DND-41 (cell line): Measurements from ENCODE around the gene ZNF746.
A peak's percentile ranks its signal among the peaks of the same experiment; 100 is the strongest.

Source experiments
- ATAC-seq: fragments of 200-7000 bp; cut with Tn5 transposase; 3 replicates; pipeline ENCODE4 v1.9.1; 2021; ENCODE audit warnings: low read depth; ENCODE audit not compliant: insufficient read depth
- DNase-seq: peaks from one replicate; pipeline ENCODE4 v3.0.0-alpha.2; 2020
- H2AFZ ChIP-seq: 2 replicates; pipeline ENCODE4 v1.6.0; 2012; ENCODE audit warnings: low read depth, low read length
- H3K27ac ChIP-seq: 2 replicates; pipeline ENCODE4 v1.5.1; 2012; ENCODE audit warnings: low read length, inconsistent platforms
- H3K27me3 ChIP-seq: fragments of 200-600 bp; sonication (generic); 2 replicates; pipeline ENCODE4 v1.6.0; 2012; ENCODE audit warnings: low read length, mild to moderate bottlenecking, inconsistent platforms; ENCODE audit not compliant: insufficient read depth, poor library complexity
- H3K36me3 ChIP-seq: 2 replicates; pipeline ENCODE4 v1.5.1; 2012; ENCODE audit warnings: low read length, inconsistent platforms; ENCODE audit not compliant: insufficient read depth
- H3K4me1 ChIP-seq: 2 replicates; pipeline ENCODE4 v1.5.1; 2012; ENCODE audit warnings: mild to moderate bottlenecking, low read length; ENCODE audit not compliant: insufficient read depth
- H3K4me2 ChIP-seq: 2 replicates; pipeline ENCODE4 v1.6.0; 2012; ENCODE audit warnings: mild to moderate bottlenecking, moderate library complexity, low read length, inconsistent platforms; ENCODE audit not compliant: insufficient read depth
- H3K4me3 ChIP-seq, 2 experiments: fragments of 200-600 bp in 1 of 2; shearing (Covaris generic) in 1 of 2; 2 replicates each; pipeline ENCODE4 v1.5.1; 2012 to 2016; ENCODE audit warnings: inconsistent platforms in 2 of 2, low read length in 2 of 2, mild to moderate bottlenecking in 2 of 2, low read depth in 1 of 2, moderate library complexity in 1 of 2
- H3K79me2 ChIP-seq: 2 replicates; pipeline ENCODE4 v1.6.0; 2012; ENCODE audit warnings: low read length, inconsistent platforms; ENCODE audit not compliant: insufficient read depth
- H3K9ac ChIP-seq: 2 replicates; pipeline ENCODE4 v1.6.0; 2012; ENCODE audit warnings: low read depth, mild to moderate bottlenecking, inconsistent platforms, low read length, moderate library complexity
- H3K9me3 ChIP-seq: 2 replicates; pipeline ENCODE4 v1.5.1; 2012; ENCODE audit warnings: low read length, moderate library complexity, mild to moderate bottlenecking, inconsistent platforms; ENCODE audit not compliant: insufficient read depth, severe bottlenecking
- H4K20me1 ChIP-seq: 2 replicates; pipeline ENCODE4 v1.6.0; 2012; ENCODE audit warnings: low read length; ENCODE audit not compliant: insufficient read depth
- EZH2 ChIP-seq: IDR thresholded peaks from 3 replicates; pipeline ENCODE4 v1.6.1; 2012; ENCODE audit warnings: borderline replicate concordance, low read depth, mild to moderate bottlenecking, moderate library complexity, low read length, inconsistent platforms; ENCODE audit not compliant: severe bottlenecking
- TF ChIP-seq, protein P1 (sequence below): IDR thresholded peaks from 2 replicates; pipeline ENCODE4 v1.5.1; 2012; ENCODE audit warnings: borderline replicate concordance, low read length, moderate library complexity, mild to moderate bottlenecking; ENCODE audit not compliant: poor library complexity, severe bottlenecking; ENCODE audit errors: extremely low read depth

The ZNF746 gene

GRCh38 chr7:149459201-149459539 is 38.4 kb downstream of the ZNF746 start:
- no peak overlapping the region for H2AFZ ChIP-seq
- H3K4me3 ChIP-seq, result peak overlapping the region in 1 of 2 experiments; percentile 89; a peak in 2 of 4 replicates
- ATAC-seq, result no peak
- peaks cover 42% of the 10 kb centered on the region for H3K79me2 ChIP-seq
- TF ChIP-seq, protein P1, sequence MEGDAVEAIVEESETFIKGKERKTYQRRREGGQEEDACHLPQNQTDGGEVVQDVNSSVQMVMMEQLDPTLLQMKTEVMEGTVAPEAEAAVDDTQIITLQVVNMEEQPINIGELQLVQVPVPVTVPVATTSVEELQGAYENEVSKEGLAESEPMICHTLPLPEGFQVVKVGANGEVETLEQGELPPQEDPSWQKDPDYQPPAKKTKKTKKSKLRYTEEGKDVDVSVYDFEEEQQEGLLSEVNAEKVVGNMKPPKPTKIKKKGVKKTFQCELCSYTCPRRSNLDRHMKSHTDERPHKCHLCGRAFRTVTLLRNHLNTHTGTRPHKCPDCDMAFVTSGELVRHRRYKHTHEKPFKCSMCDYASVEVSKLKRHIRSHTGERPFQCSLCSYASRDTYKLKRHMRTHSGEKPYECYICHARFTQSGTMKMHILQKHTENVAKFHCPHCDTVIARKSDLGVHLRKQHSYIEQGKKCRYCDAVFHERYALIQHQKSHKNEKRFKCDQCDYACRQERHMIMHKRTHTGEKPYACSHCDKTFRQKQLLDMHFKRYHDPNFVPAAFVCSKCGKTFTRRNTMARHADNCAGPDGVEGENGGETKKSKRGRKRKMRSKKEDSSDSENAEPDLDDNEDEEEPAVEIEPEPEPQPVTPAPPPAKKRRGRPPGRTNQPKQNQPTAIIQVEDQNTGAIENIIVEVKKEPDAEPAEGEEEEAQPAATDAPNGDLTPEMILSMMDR, result no peak
- no peak for TF ChIP-seq EZH2
- H3K9me3 ChIP-seq, result no peaks in the 10 kb centered on the region
- H3K36me3 ChIP-seq, result peaks cover 22% of the 10 kb centered on the region
- peak overlapping the region; percentile 79 for H3K4me2 ChIP-seq
- H3K27ac ChIP-seq, result no peak overlapping the region
- H3K27me3 ChIP-seq, result peaks cover 4% of the 10 kb centered on the region
- H4K20me1 ChIP-seq, result peaks cover 4% of the 10 kb centered on the region; the same call in 1 of the 2 replicates
- peak overlapping the region; percentile 54 for H3K9ac ChIP-seq
- no peak for DNase-seq
- H3K4me1 ChIP-seq, result peaks cover 28% of the 10 kb centered on the region

- peaks cover 4% of the 10 kb centered on the region; the same call in 1 of the 2 replicates for H4K20me1 ChIP-seq
- DNase-seq (no peak), ATAC-seq (no peak)
- H3K4me3 ChIP-seq, result no peak overlapping the region
- H3K27ac ChIP-seq, result no peak overlapping the region
- H3K36me3 ChIP-seq, result peaks cover 32% of the 10 kb centered on the region
- peaks cover 4% of the 10 kb centered on the region for H3K27me3 ChIP-seq
- H3K4me2 ChIP-seq, result peak overlapping the region; percentile 79; the same call in 1 of the 2 replicates
- H3K79me2 ChIP-seq, result peaks cover 42% of the 10 kb centered on the region
- H3K9me3 ChIP-seq, result no peaks in the 10 kb centered on the region
- H3K9ac ChIP-seq, result no peak overlapping the region; the same call in 1 of the 2 replicates
- no peak for TF ChIP-seq EZH2
- TF ChIP-seq, protein P1, result no peak
- peaks cover 28% of the 10 kb centered on the region for H3K4me1 ChIP-seq
- no peak overlapping the region for H2AFZ ChIP-seq
These were observed 39.4 kb downstream of the ZNF746 start for GRCh38 chr7:149458235-149458634.

- Histone ChIP-seq H3K79me2 (peaks cover 42% of the 10 kb centered on the region), H3K36me3 (peaks cover 35% of the 10 kb centered on the region), H3K4me1 (peaks cover 28% of the 10 kb centered on the region), H3K4me3 (no peak overlapping the region), H2AFZ (no peak overlapping the region), H4K20me1 (peaks cover 6% of the 10 kb centered on the region), H3K9me3 (no peaks in the 10 kb centered on the region), H3K4me2 (no peak overlapping the region), H3K9ac (no peak overlapping the region), H3K27ac (no peak overlapping the region), H3K27me3 (peaks cover 4% of the 10 kb centered on the region)
- DNase-seq (no peak), ATAC-seq (no peak)
- no peak for TF ChIP-seq EZH2
- TF ChIP-seq, protein P1, result no peak
These were observed 39.8 kb downstream of the ZNF746 start for GRCh38 chr7:149457766-149458165.
